HCT116 (cell line): Measurements from ENCODE around the gene LUM. TPM values are rescaled to one million over a fixed set of nuclear protein-coding genes. Genes with fewer than 3 reads are reported as not detected.

Experiments
- ATAC-seq: fragments of 200-7000 bp; cut with Tn5 transposase; 2 replicates; pipeline ENCODE4 v1.9.1; 2020; ENCODE audit warnings: mild to moderate bottlenecking, moderate library complexity
- BruUV-seq: library from RNA; stranded (reverse); fragments of 400-500 nt; replicated peaks from 2 replicates; lab custom pipeline; 2021; lab: Mats Ljungman, UMichigan
- CTCF ChIA-PET: fragments of 300-600 bp; sonication (Branson Sonifier 250); formaldehyde crosslinking; loops from one replicate; lab custom pipeline; 2021; ENCODE audit warnings: antibody characterized with exemption; lab: Charles Lee
- POLR2A ChIA-PET: fragments of 300-600, 350-600 bp; sonication (Branson Sonifier 250); formaldehyde crosslinking; loops from one replicate; lab custom pipeline; 2021; ENCODE audit warnings: antibody characterized with exemption; lab: Charles Lee
- RAD21 ChIA-PET, 2 experiments: fragments of 300-600 bp; sonication (Branson Sonifier 250); formaldehyde crosslinking; loops; one replicate each; lab custom pipeline; 2023; ENCODE audit warnings: low total read pairs in 2 of 2; ENCODE audit not compliant: uncharacterized antibody in 2 of 2, unreplicated experiment in 2 of 2, low non-redundant PET in 1 of 2; lab: Charles Lee
- DNase-seq: peaks from one replicate; pipeline ENCODE4 v3.0.0-alpha.2; 2010; ENCODE audit warnings: low read depth, low spot score
- H2AFZ ChIP-seq: fragments of 200-600 bp; shearing (Covaris generic), sonication (generic); 2 replicates; pipeline ENCODE4 v1.6.1; 2017; ENCODE audit warnings: low read depth, mixed run types, mixed read lengths, antibody characterized with exemption, low read length; ENCODE audit not compliant: poor library complexity, severe bottlenecking
- H3K27ac ChIP-seq: 2 replicates; pipeline ENCODE4 v1.5.1; 2012; ENCODE audit warnings: low read depth, low read length
- H3K27me3 ChIP-seq: fragments of 200-600 bp; sonication (generic); 2 replicates; pipeline ENCODE4 v1.6.1; 2016; ENCODE audit warnings: mixed run types, low read length, mixed read lengths; ENCODE audit not compliant: insufficient read depth
- H3K36me3 ChIP-seq, 2 experiments: fragments of 200-500 bp in 1 of 2; fragments of 200-600 bp in 1 of 2; sonication (Bioruptor generic) in 1 of 2; sonication (generic) in 1 of 2; 2 replicates each; pipeline versions ENCODE4 v1.5.1 to v1.6.1; 2014 to 2016; ENCODE audit warnings: low read length in 2 of 2, inconsistent platforms in 1 of 2, mixed read lengths in 1 of 2, mixed run types in 1 of 2; ENCODE audit not compliant: insufficient read depth in 2 of 2, control insufficient read depth in 1 of 2
- H3K4me1 ChIP-seq, 2 experiments: fragments of 200-600 bp in 1 of 2; sonication (generic) in 1 of 2; 2 replicates each; pipeline versions ENCODE4 v1.5.1 to v1.6.1; 2012 to 2017; ENCODE audit warnings: low read length in 2 of 2, inconsistent platforms in 1 of 2, mild to moderate bottlenecking in 1 of 2, mixed read lengths in 1 of 2, mixed run types in 1 of 2, moderate library complexity in 1 of 2; ENCODE audit not compliant: insufficient read depth in 2 of 2, control insufficient read depth in 1 of 2
- H3K4me2 ChIP-seq: fragments of 200-600 bp; sonication (generic); 2 replicates; pipeline ENCODE4 v1.6.1; 2017; ENCODE audit warnings: mixed run types, low read length, mixed read lengths
- H3K4me3 ChIP-seq, 2 experiments: fragments of 200-600 bp in 1 of 2; sonication (generic) in 1 of 2; replicated peaks in 1 of 2; 2 replicates each; pipeline ENCODE4 v1.5.1; 2011 to 2016; ENCODE audit warnings: low read length in 2 of 2, control low read depth in 1 of 2, low read depth in 1 of 2, mild to moderate bottlenecking in 1 of 2, mixed read lengths in 1 of 2, mixed run types in 1 of 2
- H3K79me2 ChIP-seq: fragments of 200-600 bp; sonication (generic); 2 replicates; pipeline ENCODE4 v1.6.1; 2017; ENCODE audit warnings: mild to moderate bottlenecking, mixed run types, low read length, moderate library complexity, mixed read lengths; ENCODE audit not compliant: insufficient read depth
- H3K9ac ChIP-seq: fragments of 200-600 bp; sonication (generic); 2 replicates; pipeline ENCODE4 v1.6.1; 2016; ENCODE audit warnings: low read length, mixed read lengths
- H3K9me2 ChIP-seq: fragments of 200-600 bp; sonication (generic), shearing (Covaris generic); 2 replicates; pipeline ENCODE4 v1.6.1; 2017; ENCODE audit warnings: mixed run types, mild to moderate bottlenecking, moderate library complexity; ENCODE audit not compliant: insufficient read depth
- H3K9me3 ChIP-seq, 2 experiments: fragments of 200-500 bp in 1 of 2; fragments of 200-600 bp in 1 of 2; sonication (Bioruptor generic) in 1 of 2; sonication (generic) in 1 of 2; 2 replicates each; pipeline ENCODE4 v1.6.1; 2014 to 2017; ENCODE audit warnings: low read length in 2 of 2, mixed read lengths in 2 of 2, inconsistent platforms in 1 of 2, low read depth in 1 of 2, mild to moderate bottlenecking in 1 of 2, mixed run types in 1 of 2, moderate library complexity in 1 of 2; ENCODE audit not compliant: control insufficient read depth in 1 of 2, insufficient read depth in 1 of 2
- H4K20me1 ChIP-seq: fragments of 200-600 bp; sonication (generic), shearing (Covaris generic); 2 replicates; pipeline ENCODE4 v1.6.1; 2017; ENCODE audit warnings: mixed run types, mild to moderate bottlenecking, moderate library complexity; ENCODE audit not compliant: insufficient read depth
- EGR1 ChIP-seq: IDR thresholded peaks from 2 replicates; pipeline ENCODE4 v1.6.1; 2012; ENCODE audit warnings: low read depth
- EZH2 ChIP-seq: fragments of 200-600 bp; sonication (generic); IDR thresholded peaks from 2 replicates; pipeline ENCODE4 v1.6.1; 2017; ENCODE audit warnings: antibody characterized with exemption, mixed run types
- EZH2phosphoT487 ChIP-seq: fragments of 200-600 bp; IDR thresholded peaks from 2 replicates; pipeline ENCODE4 v1.6.1; 2018; ENCODE audit warnings: antibody characterized with exemption, borderline replicate concordance
- JUND ChIP-seq: IDR thresholded peaks from 2 replicates; pipeline ENCODE4 v1.6.1; 2012
- POLR2A ChIP-seq: IDR thresholded peaks from 2 replicates; pipeline ENCODE4 v1.7.0; 2011; ENCODE audit warnings: borderline replicate concordance; ENCODE audit not compliant: insufficient read depth, insufficient read length; ENCODE audit errors: extremely low read depth
- POLR2AphosphoS5 ChIP-seq: IDR thresholded peaks from 2 replicates; pipeline ENCODE4 v1.6.1; 2011; ENCODE audit warnings: mild to moderate bottlenecking, low read depth, low read length, moderate library complexity
- RAD21 ChIP-seq: IDR thresholded peaks from 2 replicates; pipeline ENCODE4 v1.6.1; 2012; ENCODE audit warnings: low read depth, mild to moderate bottlenecking
- SIN3A ChIP-seq: IDR thresholded peaks from 2 replicates; pipeline ENCODE4 v1.6.1; 2012; ENCODE audit warnings: low read depth
- SP1 ChIP-seq: IDR thresholded peaks from 2 replicates; pipeline ENCODE4 v1.6.1; 2012; ENCODE audit warnings: low read depth
- TCF7L2 ChIP-seq: IDR thresholded peaks from 2 replicates; pipeline ENCODE4 v1.7.0; 2011; ENCODE audit warnings: borderline replicate concordance, inconsistent platforms; ENCODE audit not compliant: insufficient read depth, insufficient read length; ENCODE audit errors: extremely low read depth
- YY1 ChIP-seq: IDR thresholded peaks from 2 replicates; pipeline ENCODE4 v1.6.1; 2011; ENCODE audit warnings: low read length, low read depth, moderate library complexity, mild to moderate bottlenecking; ENCODE audit not compliant: insufficient replicate concordance; ENCODE audit errors: extremely low read depth
- ZFX ChIP-seq: fragments of 450-650 bp; IDR thresholded peaks from 2 replicates; pipeline ENCODE4 v1.6.1; 2017
- intact Hi-C: fragments of 100-400 bp; cut with micrococcal nuclease; formaldehyde crosslinking; loops from 2 replicates; pipeline ENCODE4 v1.10.0; 2022
- total RNA-seq: library from RNA; stranded (reverse); gene quantifications from one replicate; pipeline ENCODE4 v1.2.1, GENCODE V29; 2021; ENCODE audit not compliant: unreplicated experiment
- TF ChIP-seq, protein P1 (sequence below): IDR thresholded peaks from 2 replicates; pipeline ENCODE4 v1.6.1; 2012
- TF ChIP-seq, protein P2 (sequence below): IDR thresholded peaks from 2 replicates; pipeline ENCODE4 v1.6.1; 2011; ENCODE audit warnings: mild to moderate bottlenecking, low read length, moderate library complexity; ENCODE audit not compliant: insufficient replicate concordance; ENCODE audit errors: extremely low read depth
- TF ChIP-seq, protein P3 (sequence below): IDR thresholded peaks from 2 replicates; pipeline ENCODE4 v1.6.1; 2012; ENCODE audit warnings: low read depth

LUM gene
- total RNA-seq, 1 experiment from 2014 or later, result 0.69 TPM

DNA sequence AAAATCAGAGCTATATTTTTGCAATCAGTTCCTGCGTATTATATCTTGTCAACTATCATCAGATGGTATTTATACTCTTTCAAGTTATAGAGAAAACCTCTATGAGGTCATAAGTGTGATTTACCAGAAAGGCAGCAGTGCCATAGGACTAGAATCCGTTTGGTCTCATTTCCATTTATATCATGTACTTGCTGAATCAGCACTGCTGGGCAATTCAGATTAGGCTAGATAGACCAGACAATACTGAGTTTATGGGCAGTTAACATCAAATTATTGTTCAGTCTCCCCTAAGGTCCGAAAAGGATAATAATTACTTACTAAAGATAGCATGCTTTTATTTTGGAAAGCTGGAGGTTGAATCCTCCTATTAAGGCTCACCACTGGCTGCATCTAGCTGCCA is 46.7 kb downstream of the LUM start:
- Histone ChIP-seq H3K4me2 (no peak overlapping the region), H3K27ac (no peak overlapping the region), H3K9me2 (peaks cover 5% of the 10 kb centered on the region; the same call in 1 of the 2 replicates), H3K36me3 (no peaks in the 10 kb centered on the region)
- intact Hi-C loops, result no loop called here
- TF ChIP-seq SP1 (no peak), RAD21 (no peak), EZH2phosphoT487 (no peak), JUND (no peak), ZFX (no peak), POLR2A (no peak), EGR1 (no peak), POLR2AphosphoS5 (no peak), SIN3A (no peak), YY1 (no peak), EZH2 (no peak), TCF7L2 (no peak)
- TF ChIP-seq, protein P1, sequence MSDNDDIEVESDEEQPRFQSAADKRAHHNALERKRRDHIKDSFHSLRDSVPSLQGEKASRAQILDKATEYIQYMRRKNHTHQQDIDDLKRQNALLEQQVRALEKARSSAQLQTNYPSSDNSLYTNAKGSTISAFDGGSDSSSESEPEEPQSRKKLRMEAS, result no peak
- TF ChIP-seq, protein P2, sequence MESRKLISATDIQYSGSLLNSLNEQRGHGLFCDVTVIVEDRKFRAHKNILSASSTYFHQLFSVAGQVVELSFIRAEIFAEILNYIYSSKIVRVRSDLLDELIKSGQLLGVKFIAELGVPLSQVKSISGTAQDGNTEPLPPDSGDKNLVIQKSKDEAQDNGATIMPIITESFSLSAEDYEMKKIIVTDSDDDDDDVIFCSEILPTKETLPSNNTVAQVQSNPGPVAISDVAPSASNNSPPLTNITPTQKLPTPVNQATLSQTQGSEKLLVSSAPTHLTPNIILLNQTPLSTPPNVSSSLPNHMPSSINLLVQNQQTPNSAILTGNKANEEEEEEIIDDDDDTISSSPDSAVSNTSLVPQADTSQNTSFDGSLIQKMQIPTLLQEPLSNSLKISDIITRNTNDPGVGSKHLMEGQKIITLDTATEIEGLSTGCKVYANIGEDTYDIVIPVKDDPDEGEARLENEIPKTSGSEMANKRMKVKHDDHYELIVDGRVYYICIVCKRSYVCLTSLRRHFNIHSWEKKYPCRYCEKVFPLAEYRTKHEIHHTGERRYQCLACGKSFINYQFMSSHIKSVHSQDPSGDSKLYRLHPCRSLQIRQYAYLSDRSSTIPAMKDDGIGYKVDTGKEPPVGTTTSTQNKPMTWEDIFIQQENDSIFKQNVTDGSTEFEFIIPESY, result no peak
- TF ChIP-seq, protein P3, sequence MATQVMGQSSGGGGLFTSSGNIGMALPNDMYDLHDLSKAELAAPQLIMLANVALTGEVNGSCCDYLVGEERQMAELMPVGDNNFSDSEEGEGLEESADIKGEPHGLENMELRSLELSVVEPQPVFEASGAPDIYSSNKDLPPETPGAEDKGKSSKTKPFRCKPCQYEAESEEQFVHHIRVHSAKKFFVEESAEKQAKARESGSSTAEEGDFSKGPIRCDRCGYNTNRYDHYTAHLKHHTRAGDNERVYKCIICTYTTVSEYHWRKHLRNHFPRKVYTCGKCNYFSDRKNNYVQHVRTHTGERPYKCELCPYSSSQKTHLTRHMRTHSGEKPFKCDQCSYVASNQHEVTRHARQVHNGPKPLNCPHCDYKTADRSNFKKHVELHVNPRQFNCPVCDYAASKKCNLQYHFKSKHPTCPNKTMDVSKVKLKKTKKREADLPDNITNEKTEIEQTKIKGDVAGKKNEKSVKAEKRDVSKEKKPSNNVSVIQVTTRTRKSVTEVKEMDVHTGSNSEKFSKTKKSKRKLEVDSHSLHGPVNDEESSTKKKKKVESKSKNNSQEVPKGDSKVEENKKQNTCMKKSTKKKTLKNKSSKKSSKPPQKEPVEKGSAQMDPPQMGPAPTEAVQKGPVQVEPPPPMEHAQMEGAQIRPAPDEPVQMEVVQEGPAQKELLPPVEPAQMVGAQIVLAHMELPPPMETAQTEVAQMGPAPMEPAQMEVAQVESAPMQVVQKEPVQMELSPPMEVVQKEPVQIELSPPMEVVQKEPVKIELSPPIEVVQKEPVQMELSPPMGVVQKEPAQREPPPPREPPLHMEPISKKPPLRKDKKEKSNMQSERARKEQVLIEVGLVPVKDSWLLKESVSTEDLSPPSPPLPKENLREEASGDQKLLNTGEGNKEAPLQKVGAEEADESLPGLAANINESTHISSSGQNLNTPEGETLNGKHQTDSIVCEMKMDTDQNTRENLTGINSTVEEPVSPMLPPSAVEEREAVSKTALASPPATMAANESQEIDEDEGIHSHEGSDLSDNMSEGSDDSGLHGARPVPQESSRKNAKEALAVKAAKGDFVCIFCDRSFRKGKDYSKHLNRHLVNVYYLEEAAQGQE, result no peak
- TF ChIP-seq, all 23 proteins: peak for 0
- DNase-seq (no peak), ATAC-seq (no peak)
- CTCF ChIA-PET, result no interaction called here
- H3K4me1 ChIP-seq, result no peaks in the 10 kb centered on the region
- no peak overlapping the region for H3K9ac ChIP-seq
- H4K20me1 ChIP-seq, result no peaks in the 10 kb centered on the region
- no TSS peak for BruUV-seq
- RAD21 ChIA-PET, result interaction anchor here in 1 of 2 experiments (0.6 kb wide), 1 partner anchor 253 kb away, joined by 3 read pairs; no protein-coding TSS in a partner anchor
- H3K9me3 ChIP-seq, result no peaks in the 10 kb centered on the region
- no peaks in the 10 kb centered on the region for H3K79me2 ChIP-seq
- H2AFZ ChIP-seq, result no peak overlapping the region
- POLR2A ChIA-PET, result no interaction called here
- no peaks in the 10 kb centered on the region for H3K27me3 ChIP-seq
- no peak overlapping the region for H3K4me3 ChIP-seq
